Mammary microvascular endothelial cell (primary cell): ENCODE measurements around the gene AFM. TPM values are rescaled to one million over a fixed set of nuclear protein-coding genes. Genes with fewer than 3 reads are reported as not detected.

ENCODE experiments used
- total RNA-seq: library from RNA; depleted of rRNA; stranded (reverse); fragments of >200 nt; gene quantifications from 2 replicates; pipeline ENCODE4 v1.2.3, GENCODE V29; 2015

The AFM gene
- not detected in 2 replicates for total RNA-seq

GRCh38 chr4:73481358-73481757, at the start of gene AFM:
Gene AFM, plus strand, starts transcription at chr4:73481745. Its CDS starts 31 bp downstream, at chr4:73481776.

GRCh38 chr4:73435984-73436383, 45.6 kb upstream of the AFM start, which contains the start of gene AFP:
Gene AFP, plus strand, starts transcription at chr4:73436221. Its CDS starts 42 bp downstream, at chr4:73436263.

Other genes starting within 250 kb of the AFM start
- 35.1 and 36.6 TPM in 2 replicates for gene ANKRD17, start 222.9 kb upstream of the AFM start, total RNA-seq
- gene ALB, start 77.5 kb upstream of the AFM start, total RNA-seq: not detected in 2 replicates
- gene AFP, start 45.5 kb upstream of the AFM start, total RNA-seq: not detected in 2 replicates
- gene RASSF6, start 138.7 kb downstream of the AFM start, total RNA-seq: not detected in 2 replicates